Parathyroid adenoma (tissue), 2 donors: ENCODE measurements around the gene CHST11.

Source experiments
- H2AFZ ChIP-seq: fragments of 300-600 bp; sonication (generic); one replicate; pipeline ENCODE4 v1.7.0; 2017; ENCODE audit warnings: antibody characterized with exemption, mild to moderate bottlenecking
- H3K27ac ChIP-seq: fragments of 300-600 bp; sonication (generic); one replicate; pipeline ENCODE4 v1.7.0; 2017
- H3K27me3 ChIP-seq: fragments of 300-600 bp; sonication (generic); one replicate; pipeline ENCODE4 v1.7.0; 2017; ENCODE audit warnings: low read length; ENCODE audit not compliant: control insufficient read depth, insufficient read depth
- H3K36me3 ChIP-seq: fragments of 300-600 bp; sonication (generic); one replicate; pipeline ENCODE4 v1.7.0; 2017; ENCODE audit warnings: low read length; ENCODE audit not compliant: control insufficient read depth, insufficient read depth
- H3K4me1 ChIP-seq: fragments of 300-600 bp; sonication (generic); one replicate; pipeline ENCODE4 v1.7.0; 2017; ENCODE audit warnings: control low read depth
- H3K4me2 ChIP-seq: fragments of 300-600 bp; sonication (generic); one replicate; pipeline ENCODE4 v1.7.0; 2017; ENCODE audit warnings: low read length
- H3K4me3 ChIP-seq: fragments of 300-600 bp; sonication (generic); one replicate; pipeline ENCODE4 v1.7.0; 2017; ENCODE audit warnings: low read depth, low read length
- H3K79me2 ChIP-seq: fragments of 300-600 bp; sonication (generic); one replicate; pipeline ENCODE4 v1.7.0; 2017; ENCODE audit warnings: control low read depth
- H3K9ac ChIP-seq: fragments of 300-600 bp; sonication (generic); one replicate; pipeline ENCODE4 v1.7.0; 2017; ENCODE audit warnings: mild to moderate bottlenecking
- H3K9me3 ChIP-seq: fragments of 300-600 bp; sonication (generic); one replicate; pipeline ENCODE4 v1.7.0; 2017; ENCODE audit warnings: low read length; ENCODE audit not compliant: control insufficient read depth
- CTCF ChIP-seq: fragments of 300-600 bp; sonication (generic); IDR thresholded peaks from one replicate; pipeline ENCODE4 v1.7.0; 2017; ENCODE audit warnings: antibody characterized with exemption, mild to moderate bottlenecking
- donor health status: primary hyperparathyroidism.

Gene CHST11

GRCh38 chr12:104670439-104671408, 214.0 kb downstream of the CHST11 start:
- Histone ChIP-seq H3K9ac (no peak overlapping the region), H3K36me3 (no peaks in the 10 kb centered on the region), H3K79me2 (no peaks in the 10 kb centered on the region), H3K27me3 (no peaks in the 10 kb centered on the region), H3K4me2 (no peak overlapping the region), H2AFZ (no peak overlapping the region), H3K27ac (no peak overlapping the region), H3K9me3 (no peaks in the 10 kb centered on the region), H3K4me3 (no peak overlapping the region), H3K4me1 (peaks cover 8% of the 10 kb centered on the region)
- TF ChIP-seq CTCF, result no peak

GRCh38 chr12:104671409-104672095, 214.8 kb downstream of the CHST11 start:
- Histone ChIP-seq H3K27ac (no peak overlapping the region), H2AFZ (no peak overlapping the region), H3K27me3 (no peaks in the 10 kb centered on the region), H3K4me1 (peaks cover 8% of the 10 kb centered on the region), H3K36me3 (no peaks in the 10 kb centered on the region), H3K9me3 (no peaks in the 10 kb centered on the region), H3K4me2 (peak overlapping the region; percentile 38), H3K9ac (no peak overlapping the region), H3K79me2 (no peaks in the 10 kb centered on the region), H3K4me3 (no peak overlapping the region)
- no peak for TF ChIP-seq CTCF

GRCh38 chr12:104672096-104672445, 215.3 kb downstream of the CHST11 start:
- Histone ChIP-seq H2AFZ (no peak overlapping the region), H3K79me2 (no peaks in the 10 kb centered on the region), H3K36me3 (no peaks in the 10 kb centered on the region), H3K27me3 (no peaks in the 10 kb centered on the region), H3K9ac (no peak overlapping the region), H3K9me3 (no peaks in the 10 kb centered on the region), H3K4me1 (peaks cover 8% of the 10 kb centered on the region), H3K4me2 (no peak overlapping the region), H3K27ac (no peak overlapping the region), H3K4me3 (no peak overlapping the region)
- TF ChIP-seq CTCF, result no peak

GRCh38 chr12:104672501-104673265, 215.9 kb downstream of the CHST11 start:
- no peak overlapping the region for H2AFZ ChIP-seq
- TF ChIP-seq CTCF, result no peak
- H3K4me2 ChIP-seq, result no peak overlapping the region
- H3K36me3 ChIP-seq, result no peaks in the 10 kb centered on the region
- H3K4me1 ChIP-seq, result peaks cover 8% of the 10 kb centered on the region
- H3K27ac ChIP-seq, result no peak overlapping the region
- no peaks in the 10 kb centered on the region for H3K9me3 ChIP-seq
- H3K9ac ChIP-seq, result no peak overlapping the region
- no peaks in the 10 kb centered on the region for H3K79me2 ChIP-seq
- H3K27me3 ChIP-seq, result no peaks in the 10 kb centered on the region
- H3K4me3 ChIP-seq, result no peak overlapping the region
